HepG2 (cell line): ENCODE results near the gene KIF27. TPM values are rescaled to one million over a fixed set of nuclear protein-coding genes. Genes with fewer than 3 reads are reported as not detected.

Experiments used
- BHLHE40 ChIP-seq: IDR thresholded peaks from 2 replicates; pipeline ENCODE4 v1.6.1; 2011; ENCODE audit warnings: low read length, improper control_type of control experiment
- DDIT3 ChIP-seq: sonication (generic); formaldehyde crosslinking; IDR thresholded peaks from 2 replicates; pipeline ENCODE4 v1.4.0; 2020; ENCODE audit warnings: mild to moderate bottlenecking, missing genetic modification reagents
- FLYWCH1 ChIP-seq: sonication (generic); formaldehyde crosslinking; IDR thresholded peaks from 2 replicates; pipeline ENCODE4 v1.8.1; 2023; ENCODE audit warnings: mild to moderate bottlenecking, missing genetic modification reagents
- FOXO4 ChIP-seq: sonication (generic); formaldehyde crosslinking; conservative IDR thresholded peaks from 2 replicates; pipeline ENCODE4 v1.8.1; 2023; ENCODE audit warnings: missing genetic modification reagents
- NR2F1 ChIP-seq, 2 experiments: fragments of 450-650 bp in 1 of 2; formaldehyde crosslinking in 1 of 2; IDR thresholded peaks; 2 replicates each; pipeline versions ENCODE4 v1.5.0 to v1.6.1; 2016 to 2020; ENCODE audit warnings: mild to moderate bottlenecking in 1 of 2, missing compliant biosample characterization in 1 of 2, missing genetic modification reagents in 1 of 2, moderate library complexity in 1 of 2
- PHF21A ChIP-seq: sonication (generic); formaldehyde crosslinking; IDR thresholded peaks from 2 replicates; pipeline ENCODE4 v1.5.0; 2020; ENCODE audit warnings: mild to moderate bottlenecking, missing genetic modification reagents
- RBM22 ChIP-seq: fragments of 200-400 bp; formaldehyde crosslinking; optimal IDR thresholded peaks from 2 replicates; pipeline ENCODE3; 2017; ENCODE audit warnings: mild to moderate bottlenecking, low read length, moderate library complexity
- TMF1 ChIP-seq: sonication (generic); formaldehyde crosslinking; IDR thresholded peaks from 2 replicates; pipeline ENCODE4 v1.8.1; 2022; ENCODE audit warnings: low read depth, missing genetic modification reagents
- ZKSCAN5 ChIP-seq: sonication (generic); formaldehyde crosslinking; IDR thresholded peaks from 2 replicates; pipeline ENCODE4 v1.5.1; 2020; ENCODE audit warnings: mild to moderate bottlenecking, missing genetic modification reagents
- ZNF235 ChIP-seq: sonication (generic); formaldehyde crosslinking; IDR thresholded peaks from 2 replicates; pipeline ENCODE4 v1.8.1; 2023; ENCODE audit warnings: mild to moderate bottlenecking, missing genetic modification reagents, borderline replicate concordance
- ZNF275 ChIP-seq: sonication (generic); formaldehyde crosslinking; IDR thresholded peaks from 2 replicates; pipeline ENCODE4 v1.8.0; 2022; ENCODE audit warnings: missing genetic modification reagents, mild to moderate bottlenecking, inconsistent platforms, borderline replicate concordance
- ZNF317 ChIP-seq: sonication (generic); formaldehyde crosslinking; IDR thresholded peaks from 2 replicates; pipeline ENCODE4 v1.5.0; 2020; ENCODE audit warnings: mild to moderate bottlenecking, missing genetic modification reagents
- ZNF383 ChIP-seq: sonication (generic); formaldehyde crosslinking; IDR thresholded peaks from 2 replicates; pipeline ENCODE4 v1.4.0; 2020; ENCODE audit warnings: missing genetic modification reagents, mild to moderate bottlenecking, borderline replicate concordance
- ZNF547 ChIP-seq: sonication (generic); formaldehyde crosslinking; IDR thresholded peaks from 2 replicates; pipeline ENCODE4 v1.5.1; 2020; ENCODE audit warnings: mild to moderate bottlenecking, missing genetic modification reagents
- ZNF777 ChIP-seq: sonication (generic); formaldehyde crosslinking; IDR thresholded peaks from 2 replicates; pipeline ENCODE4 v1.4.0; 2020; ENCODE audit warnings: missing genetic modification reagents
- ZSCAN22 ChIP-seq: sonication (generic); formaldehyde crosslinking; IDR thresholded peaks from 2 replicates; pipeline ENCODE4 v1.4.0; 2020; ENCODE audit warnings: mild to moderate bottlenecking, missing genetic modification reagents
- polyA plus RNA-seq, 8 experiments: library from polyadenylated mRNA; depleted of rRNA in 3 of 8; stranded (reverse) in 7 of 8; unstranded in 1 of 8; fragments of >200 nt; fragmentation: Illumina TruSeq in 4 of 8; extraction: Trizol in 4 of 8; gene quantifications; 2 replicates each; pipeline versions ENCODE4 v1.2.1 to v1.2.3, GENCODE V29; 2011 to 2016; ENCODE audit warnings: low read depth in 4 of 8, missing spikeins in 1 of 8, mixed read lengths in 1 of 8; ENCODE audit not compliant: insufficient read depth in 1 of 8
- total RNA-seq, 5 experiments: library from RNA; depleted of rRNA; stranded (reverse); fragments of >200 nt; fragmentation: Illumina TruSeq; extraction: Trizol; gene quantifications; 2 replicates each; pipeline ENCODE4 v1.2.3, GENCODE V29; 2016; ENCODE audit warnings: low read depth in 1 of 5
- TF ChIP-seq, protein P1 (sequence below): sonication (generic); formaldehyde crosslinking; IDR thresholded peaks from 2 replicates; pipeline ENCODE4 v1.5.0; 2020; ENCODE audit warnings: mild to moderate bottlenecking, missing genetic modification reagents, borderline replicate concordance
- TF ChIP-seq, protein P2 (sequence below): IDR thresholded peaks from 2 replicates; pipeline ENCODE4 v1.6.1; 2012; ENCODE audit warnings: inconsistent platforms
- TF ChIP-seq, protein P3 (sequence below): sonication (generic); formaldehyde crosslinking; IDR thresholded peaks from 2 replicates; pipeline ENCODE4 v1.5.0; 2020; ENCODE audit warnings: mild to moderate bottlenecking, missing genetic modification reagents

KIF27 gene
- total and polyA plus RNA-seq, 2 of the 13 experiments (the other 11 are each of a cell fraction or from before 2014, with no cell fraction given): 0.95 to 4.1 TPM

DNA sequence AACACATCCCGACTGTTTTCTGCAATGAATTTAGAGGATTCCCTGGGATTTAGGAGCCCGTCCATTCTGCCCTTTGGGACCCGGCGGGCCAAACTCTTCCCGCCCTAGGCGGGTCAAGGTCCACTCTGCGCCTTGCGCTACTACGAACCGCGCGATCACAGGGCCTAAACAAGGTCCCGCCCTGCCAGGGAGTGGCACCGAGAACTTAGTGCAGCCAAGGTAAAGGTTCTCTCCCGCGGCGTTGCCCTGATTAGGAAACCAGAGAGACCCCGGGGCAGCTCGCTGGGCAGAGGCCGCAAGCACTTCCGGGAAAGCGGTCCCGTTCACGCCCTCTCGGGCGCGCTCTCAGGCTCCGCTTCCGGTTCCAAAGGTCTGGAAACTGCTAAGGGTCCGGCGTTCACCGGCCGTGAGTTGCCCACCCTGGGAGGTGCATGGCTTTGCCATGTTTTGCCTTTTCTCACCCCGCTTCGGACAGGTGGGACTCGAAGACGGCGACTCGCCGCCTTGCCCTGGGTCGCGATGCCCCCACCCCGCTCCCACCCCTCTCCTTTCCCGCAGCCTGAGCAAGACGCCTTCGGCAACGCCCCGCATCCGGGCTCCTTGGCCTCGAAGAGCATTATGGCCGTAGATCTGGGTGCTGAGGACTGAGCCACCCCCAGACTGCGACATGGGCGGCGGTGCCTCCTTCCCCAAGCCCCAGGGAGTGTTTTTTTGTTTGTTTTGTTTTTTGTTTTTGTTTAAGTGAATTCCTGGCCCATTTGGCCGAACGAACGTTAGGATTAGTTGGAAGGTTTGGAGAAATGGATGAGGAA lies 35.4 kb upstream of the KIF27 start (continued):
- TF ChIP-seq FOXO4: 0 out of 2 replicates have a peak, but pooled peaks have one; percentile 80
- no peak for TF ChIP-seq ZSCAN22
- no peak for TF ChIP-seq BHLHE40
- TF ChIP-seq ZNF235 (CRISPR knock-in tag): 0 out of 2 replicates have a peak, but pooled peaks have one; percentile 64
- peak; percentile 93 for TF ChIP-seq PHF21A (CRISPR knock-in tag)
- TF ChIP-seq, protein P1, sequence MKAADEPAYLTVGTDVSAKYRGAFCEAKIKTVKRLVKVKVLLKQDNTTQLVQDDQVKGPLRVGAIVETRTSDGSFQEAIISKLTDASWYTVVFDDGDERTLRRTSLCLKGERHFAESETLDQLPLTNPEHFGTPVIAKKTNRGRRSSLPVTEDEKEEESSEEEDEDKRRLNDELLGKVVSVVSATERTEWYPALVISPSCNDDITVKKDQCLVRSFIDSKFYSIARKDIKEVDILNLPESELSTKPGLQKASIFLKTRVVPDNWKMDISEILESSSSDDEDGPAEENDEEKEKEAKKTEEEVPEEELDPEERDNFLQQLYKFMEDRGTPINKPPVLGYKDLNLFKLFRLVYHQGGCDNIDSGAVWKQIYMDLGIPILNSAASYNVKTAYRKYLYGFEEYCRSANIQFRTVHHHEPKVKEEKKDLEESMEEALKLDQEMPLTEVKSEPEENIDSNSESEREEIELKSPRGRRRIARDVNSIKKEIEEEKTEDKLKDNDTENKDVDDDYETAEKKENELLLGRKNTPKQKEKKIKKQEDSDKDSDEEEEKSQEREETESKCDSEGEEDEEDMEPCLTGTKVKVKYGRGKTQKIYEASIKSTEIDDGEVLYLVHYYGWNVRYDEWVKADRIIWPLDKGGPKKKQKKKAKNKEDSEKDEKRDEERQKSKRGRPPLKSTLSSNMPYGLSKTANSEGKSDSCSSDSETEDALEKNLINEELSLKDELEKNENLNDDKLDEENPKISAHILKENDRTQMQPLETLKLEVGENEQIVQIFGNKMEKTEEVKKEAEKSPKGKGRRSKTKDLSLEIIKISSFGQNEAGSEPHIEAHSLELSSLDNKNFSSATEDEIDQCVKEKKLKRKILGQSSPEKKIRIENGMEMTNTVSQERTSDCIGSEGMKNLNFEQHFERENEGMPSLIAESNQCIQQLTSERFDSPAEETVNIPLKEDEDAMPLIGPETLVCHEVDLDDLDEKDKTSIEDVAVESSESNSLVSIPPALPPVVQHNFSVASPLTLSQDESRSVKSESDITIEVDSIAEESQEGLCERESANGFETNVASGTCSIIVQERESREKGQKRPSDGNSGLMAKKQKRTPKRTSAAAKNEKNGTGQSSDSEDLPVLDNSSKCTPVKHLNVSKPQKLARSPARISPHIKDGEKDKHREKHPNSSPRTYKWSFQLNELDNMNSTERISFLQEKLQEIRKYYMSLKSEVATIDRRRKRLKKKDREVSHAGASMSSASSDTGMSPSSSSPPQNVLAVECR: peak; percentile 89
- peak; percentile 75 for TF ChIP-seq ZNF547 (CRISPR knock-in tag)
- TF ChIP-seq DDIT3 (CRISPR knock-in tag): no peak
- peak; percentile 77; the same call in 1 of the 2 replicates for TF ChIP-seq TMF1
- 0 out of 2 replicates have a peak, but pooled peaks have one; percentile 70 for TF ChIP-seq FLYWCH1 (CRISPR knock-in tag)
- TF ChIP-seq ZKSCAN5 (CRISPR knock-in tag): no peak
- no peak for TF ChIP-seq RBM22
- TF ChIP-seq ZNF317 (CRISPR knock-in tag): peak; percentile 46
- TF ChIP-seq, protein P2, sequence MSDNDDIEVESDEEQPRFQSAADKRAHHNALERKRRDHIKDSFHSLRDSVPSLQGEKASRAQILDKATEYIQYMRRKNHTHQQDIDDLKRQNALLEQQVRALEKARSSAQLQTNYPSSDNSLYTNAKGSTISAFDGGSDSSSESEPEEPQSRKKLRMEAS: peak; percentile 84
- peak; percentile 80; the same call in 1 of the 2 replicates for TF ChIP-seq ZNF275 (CRISPR knock-in tag)
- no peak for TF ChIP-seq ZNF383
- TF ChIP-seq NR2F1 (CRISPR knock-in tag; IDR thresholded peaks at IDR 0.05): peak in 1 of 2 experiments; percentile 34; a peak in 2 of 4 replicates
- peak; percentile 96 for TF ChIP-seq ZNF777
- TF ChIP-seq, protein P3, sequence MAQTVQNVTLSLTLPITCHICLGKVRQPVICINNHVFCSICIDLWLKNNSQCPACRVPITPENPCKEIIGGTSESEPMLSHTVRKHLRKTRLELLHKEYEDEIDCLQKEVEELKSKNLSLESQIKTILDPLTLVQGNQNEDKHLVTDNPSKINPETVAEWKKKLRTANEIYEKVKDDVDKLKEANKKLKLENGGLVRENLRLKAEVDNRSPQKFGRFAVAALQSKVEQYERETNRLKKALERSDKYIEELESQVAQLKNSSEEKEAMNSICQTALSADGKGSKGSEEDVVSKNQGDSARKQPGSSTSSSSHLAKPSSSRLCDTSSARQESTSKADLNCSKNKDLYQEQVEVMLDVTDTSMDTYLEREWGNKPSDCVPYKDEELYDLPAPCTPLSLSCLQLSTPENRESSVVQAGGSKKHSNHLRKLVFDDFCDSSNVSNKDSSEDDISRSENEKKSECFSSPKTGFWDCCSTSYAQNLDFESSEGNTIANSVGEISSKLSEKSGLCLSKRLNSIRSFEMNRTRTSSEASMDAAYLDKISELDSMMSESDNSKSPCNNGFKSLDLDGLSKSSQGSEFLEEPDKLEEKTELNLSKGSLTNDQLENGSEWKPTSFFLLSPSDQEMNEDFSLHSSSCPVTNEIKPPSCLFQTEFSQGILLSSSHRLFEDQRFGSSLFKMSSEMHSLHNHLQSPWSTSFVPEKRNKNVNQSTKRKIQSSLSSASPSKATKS (CRISPR knock-in tag): 0 out of 2 replicates have a peak, but pooled peaks have one; percentile 73
